Mesendoderm (in vitro differentiated cells): ENCODE results near the gene MOB3B.
A peak's percentile ranks its signal among the peaks of the same experiment; 100 is the strongest.

Experiments
- DNase-seq: peaks from one replicate; pipeline ENCODE4 v3.0.0; 2013
- H2AK5ac ChIP-seq: 2 replicates; pipeline ENCODE4 v1.6.1; 2013; ENCODE audit warnings: low read length, inconsistent platforms
- H2BK120ac ChIP-seq: 2 replicates; pipeline ENCODE4 v1.6.1; 2013; ENCODE audit warnings: low read depth, mild to moderate bottlenecking, low read length, moderate library complexity, mixed read lengths
- H2BK15ac ChIP-seq: replicated peaks from 2 replicates; pipeline ENCODE4 v1.6.1; 2013; ENCODE audit warnings: low read depth, mild to moderate bottlenecking, moderate library complexity
- H2BK5ac ChIP-seq: 2 replicates; pipeline ENCODE4 v1.6.1; 2013; ENCODE audit warnings: low read length, inconsistent platforms
- H3K18ac ChIP-seq: 2 replicates; pipeline ENCODE4 v1.6.1; 2013; ENCODE audit warnings: mild to moderate bottlenecking, low read length, mixed read lengths
- H3K23ac ChIP-seq: one replicate; pipeline ENCODE4 v1.6.1; 2013; ENCODE audit warnings: low read length
- H3K27ac ChIP-seq: 2 replicates; pipeline ENCODE4 v1.5.1; 2013; ENCODE audit warnings: low read depth, mild to moderate bottlenecking, inconsistent platforms, low read length, moderate library complexity
- H3K27me3 ChIP-seq: 2 replicates; pipeline ENCODE4 v1.6.1; 2013; ENCODE audit warnings: low read length, control low read depth, mild to moderate bottlenecking, inconsistent platforms; ENCODE audit not compliant: insufficient read depth, poor library complexity
- H3K36me3 ChIP-seq: 2 replicates; pipeline ENCODE4 v1.6.1; 2013; ENCODE audit warnings: low read length, inconsistent platforms; ENCODE audit not compliant: control insufficient read depth, insufficient read depth
- H3K4ac ChIP-seq: one replicate; pipeline ENCODE4 v1.6.1; 2013; ENCODE audit warnings: low read depth, mild to moderate bottlenecking, low read length, moderate library complexity
- H3K4me1 ChIP-seq: 2 replicates; pipeline ENCODE4 v1.6.1; 2013; ENCODE audit warnings: low read depth, low read length, inconsistent platforms; ENCODE audit not compliant: control insufficient read depth
- H3K4me2 ChIP-seq: 2 replicates; pipeline ENCODE4 v1.6.1; 2013; ENCODE audit warnings: low read length
- H3K4me3 ChIP-seq: 2 replicates; pipeline ENCODE4 v1.5.1; 2013; ENCODE audit warnings: mild to moderate bottlenecking, low read length
- H3K56ac ChIP-seq: one replicate; pipeline ENCODE4 v1.6.1; 2013; ENCODE audit warnings: low read length
- H3K79me1 ChIP-seq: 2 replicates; pipeline ENCODE4 v1.6.1; 2013; ENCODE audit warnings: low read length, inconsistent platforms
- H3K79me2 ChIP-seq: 2 replicates; pipeline ENCODE4 v1.6.1; 2013; ENCODE audit warnings: mild to moderate bottlenecking, low read length; ENCODE audit not compliant: control insufficient read depth, insufficient read depth
- H3K9ac ChIP-seq: 2 replicates; pipeline ENCODE4 v1.6.1; 2013; ENCODE audit warnings: low read length, inconsistent platforms
- H4K5ac ChIP-seq: one replicate; pipeline ENCODE4 v1.6.1; 2013; ENCODE audit warnings: low read length
- H4K8ac ChIP-seq: one replicate; pipeline ENCODE4 v1.6.1; 2013; ENCODE audit warnings: low read depth, mild to moderate bottlenecking, control low read depth, low read length, moderate library complexity
- WGBS: extraction: QIAGEN DNeasy Blood & Tissue Kit; methylation state at CpG from one replicate; pipeline ENCODE4 v1.1.7; 2013; ENCODE audit warnings: low lambda C conversion rate, missing lambda C conversion rate; ENCODE audit not compliant: insufficient coverage; ENCODE audit errors: extremely low coverage; 5-methylcytosine and 5-hydroxymethylcytosine counted together

The MOB3B gene

GRCh38 chr9:27339661-27340284, 189.8 kb downstream of the MOB3B start:
- no peak overlapping the region for H3K27ac ChIP-seq
- no peaks in the 10 kb centered on the region for H3K4me1 ChIP-seq
- H3K4me2 ChIP-seq = no peak overlapping the region
- H4K5ac ChIP-seq = no peak overlapping the region
- H2AK5ac ChIP-seq = no peak overlapping the region
- WGBS = no CpG with 5 or more reads among the region's 11 CpGs
- no peak overlapping the region for H2BK5ac ChIP-seq
- no peak overlapping the region for H4K8ac ChIP-seq
- no peak for DNase-seq
- H3K27me3 ChIP-seq = no peaks in the 10 kb centered on the region
- H2BK120ac ChIP-seq = no peak overlapping the region
- H3K9ac ChIP-seq = no peak overlapping the region
- no peaks in the 10 kb centered on the region for H3K79me2 ChIP-seq
- no peaks in the 10 kb centered on the region for H3K79me1 ChIP-seq
- no peak overlapping the region for H3K4ac ChIP-seq
- no peak overlapping the region for H3K4me3 ChIP-seq
- H3K36me3 ChIP-seq = no peaks in the 10 kb centered on the region
- H3K23ac ChIP-seq = no peak overlapping the region
- no peak overlapping the region for H3K18ac ChIP-seq
- no peak overlapping the region for H3K56ac ChIP-seq
- no peak overlapping the region for H2BK15ac ChIP-seq

- H3K18ac ChIP-seq = no peak overlapping the region
- WGBS = no CpG with 5 or more reads among the region's 9 CpGs
- H3K23ac ChIP-seq = no peak overlapping the region
- no peak overlapping the region for H3K4ac ChIP-seq
- H2BK15ac ChIP-seq = no peak overlapping the region
- H4K5ac ChIP-seq = no peak overlapping the region
- no peak overlapping the region for H2AK5ac ChIP-seq
- H3K9ac ChIP-seq = no peak overlapping the region
- H3K4me2 ChIP-seq = no peak overlapping the region
- no peak overlapping the region for H3K4me3 ChIP-seq
- H3K36me3 ChIP-seq = no peaks in the 10 kb centered on the region
- H3K27ac ChIP-seq = no peak overlapping the region
- no peaks in the 10 kb centered on the region for H3K79me1 ChIP-seq
- H2BK5ac ChIP-seq = no peak overlapping the region
- no peaks in the 10 kb centered on the region for H3K4me1 ChIP-seq
- no peak for DNase-seq
- H4K8ac ChIP-seq = no peak overlapping the region
- no peaks in the 10 kb centered on the region for H3K27me3 ChIP-seq
- no peak overlapping the region for H2BK120ac ChIP-seq
- H3K79me2 ChIP-seq = no peaks in the 10 kb centered on the region
- H3K56ac ChIP-seq = no peak overlapping the region
Observed at GRCh38 chr9:27338527-27338903, 191.1 kb downstream of the MOB3B start.

DNA sequence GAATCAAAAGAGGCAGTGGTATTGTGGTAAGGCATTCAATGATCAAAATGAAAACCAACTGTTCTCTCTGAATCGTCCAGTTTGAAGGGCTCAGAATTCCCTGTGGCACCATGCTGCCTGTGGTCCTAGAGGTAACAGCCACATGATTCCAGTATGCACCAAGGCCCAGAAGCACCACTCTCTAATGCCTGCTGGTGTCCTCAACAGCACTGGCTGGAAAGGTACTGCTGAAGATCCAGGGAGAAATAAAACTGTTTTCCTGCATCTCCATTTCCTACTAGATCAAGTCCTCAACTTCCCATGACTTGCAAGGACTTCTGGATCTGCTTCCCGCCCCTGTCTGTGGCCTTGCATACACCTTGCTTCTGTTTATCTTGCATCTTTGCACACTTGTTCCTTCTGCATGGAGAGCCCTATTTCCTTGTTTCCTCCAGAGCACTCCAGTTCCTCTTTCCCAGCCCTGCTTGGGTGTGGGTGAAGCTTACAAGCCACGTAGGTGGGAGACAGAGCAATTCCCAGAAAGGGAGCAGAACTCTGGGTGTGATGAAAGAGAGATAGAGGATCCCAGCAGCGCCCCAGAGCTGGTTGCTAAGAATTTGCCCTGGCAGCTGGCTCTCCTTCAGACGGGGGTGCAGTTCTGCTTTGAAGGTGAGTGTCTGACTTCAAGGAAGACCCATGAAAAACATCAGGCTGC, 191.6 kb downstream of the MOB3B start:
- H3K79me1 ChIP-seq = no peaks in the 10 kb centered on the region
- no peak overlapping the region for H2BK120ac ChIP-seq
- no peak overlapping the region for H2BK15ac ChIP-seq
- no peak overlapping the region for H2AK5ac ChIP-seq
- no peak overlapping the region for H3K56ac ChIP-seq
- H3K4me2 ChIP-seq = no peak overlapping the region
- no peaks in the 10 kb centered on the region for H3K27me3 ChIP-seq
- no peak overlapping the region for H3K4me3 ChIP-seq
- no peak overlapping the region for H3K4ac ChIP-seq
- H4K5ac ChIP-seq = no peak overlapping the region
- H3K9ac ChIP-seq = no peak overlapping the region
- DNase-seq = no peak
- no peak overlapping the region for H3K18ac ChIP-seq
- no CpG with 5 or more reads among the region's 5 CpGs for WGBS
- H4K8ac ChIP-seq = no peak overlapping the region
- H2BK5ac ChIP-seq = no peak overlapping the region
- H3K27ac ChIP-seq = no peak overlapping the region
- no peaks in the 10 kb centered on the region for H3K4me1 ChIP-seq
- no peaks in the 10 kb centered on the region for H3K79me2 ChIP-seq
- H3K36me3 ChIP-seq = no peaks in the 10 kb centered on the region
- H3K23ac ChIP-seq = no peak overlapping the region

GRCh38 chr9:27337236-27337635, 192.4 kb downstream of the MOB3B start:
- no peak overlapping the region for H2BK5ac ChIP-seq

DNA sequence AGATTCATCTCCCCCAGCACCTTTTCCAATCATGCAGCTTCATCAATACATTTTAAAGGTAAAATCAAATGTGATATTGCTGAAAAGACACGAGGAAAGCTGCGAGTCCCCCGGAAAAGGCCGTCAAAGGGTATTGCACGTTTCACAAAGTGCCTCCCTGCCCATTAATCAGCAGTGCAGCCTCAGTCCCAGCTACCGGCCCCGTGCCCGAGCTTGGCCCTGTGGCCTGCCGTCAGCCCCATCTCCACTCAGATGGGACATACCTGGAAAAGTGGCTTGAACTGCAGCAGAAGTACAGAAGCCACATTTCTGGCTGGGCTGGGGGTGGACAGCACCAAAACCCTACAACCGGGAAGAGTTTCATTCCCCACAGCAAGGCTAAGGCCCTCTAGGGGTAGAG, 192.8 kb downstream of the MOB3B start:
- WGBS = no CpG with 5 or more reads among the region's 10 CpGs
- Histone ChIP-seq H2AK5ac (no peak overlapping the region), H3K4me2 (no peak overlapping the region), H3K27me3 (no peaks in the 10 kb centered on the region), H3K9ac (no peak overlapping the region), H4K5ac (no peak overlapping the region), H3K18ac (no peak overlapping the region), H3K56ac (no peak overlapping the region), H3K4ac (no peak overlapping the region), H2BK120ac (no peak overlapping the region), H3K36me3 (no peaks in the 10 kb centered on the region), H3K79me1 (no peaks in the 10 kb centered on the region), H2BK15ac (no peak overlapping the region), H3K23ac (no peak overlapping the region), H3K79me2 (no peaks in the 10 kb centered on the region), H3K4me1 (no peaks in the 10 kb centered on the region), H3K27ac (no peak overlapping the region), H4K8ac (no peak overlapping the region), H2BK5ac (no peak overlapping the region), H3K4me3 (no peak overlapping the region)
- no peak for DNase-seq

More at GRCh38 chr9:27337236-27337635, 192.4 kb downstream of the MOB3B start:
- H3K9ac ChIP-seq = no peak overlapping the region
- no peak overlapping the region for H2AK5ac ChIP-seq
- no peak overlapping the region for H4K5ac ChIP-seq
- no peaks in the 10 kb centered on the region for H3K4me1 ChIP-seq
- no peak overlapping the region for H3K4me3 ChIP-seq
- H3K79me2 ChIP-seq = no peaks in the 10 kb centered on the region
- H3K23ac ChIP-seq = no peak overlapping the region
- no peak overlapping the region for H3K4me2 ChIP-seq
- DNase-seq = no peak
- no peaks in the 10 kb centered on the region for H3K36me3 ChIP-seq
- no peak overlapping the region for H3K27ac ChIP-seq
- H3K18ac ChIP-seq = no peak overlapping the region
- no CpG with 5 or more reads among the region's 3 CpGs for WGBS
- no peak overlapping the region for H2BK15ac ChIP-seq
- no peak overlapping the region for H3K56ac ChIP-seq
- H2BK120ac ChIP-seq = no peak overlapping the region
- no peaks in the 10 kb centered on the region for H3K79me1 ChIP-seq
- no peak overlapping the region for H3K4ac ChIP-seq
- H3K27me3 ChIP-seq = no peaks in the 10 kb centered on the region
- no peak overlapping the region for H4K8ac ChIP-seq

DNA sequence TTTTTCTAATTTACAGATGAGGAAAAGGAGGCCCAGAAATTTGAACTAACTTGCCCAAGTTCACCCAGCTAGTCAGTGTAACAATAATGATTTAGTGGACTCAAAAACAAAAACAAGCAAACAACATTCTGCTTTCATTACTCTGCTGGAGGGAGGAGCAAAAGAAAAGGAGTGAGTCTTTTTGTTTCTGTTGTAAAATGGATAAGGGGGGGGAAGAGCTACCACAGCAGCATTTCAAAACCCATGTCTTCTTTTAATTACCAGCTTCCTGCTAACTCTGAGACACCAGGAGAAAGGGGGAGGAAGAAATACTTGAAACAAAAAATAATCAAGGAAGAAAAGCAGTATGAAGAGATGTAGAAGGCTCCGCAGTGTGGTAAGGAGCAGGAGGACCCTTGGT, 193.5 kb downstream of the MOB3B start:
- H3K4ac ChIP-seq = no peak overlapping the region
- H4K5ac ChIP-seq = no peak overlapping the region
- no peak overlapping the region for H3K18ac ChIP-seq
- H3K4me3 ChIP-seq = no peak overlapping the region
- no peak overlapping the region for H2BK120ac ChIP-seq
- no peak overlapping the region for H3K9ac ChIP-seq
- no peaks in the 10 kb centered on the region for H3K27me3 ChIP-seq
- H3K4me2 ChIP-seq = no peak overlapping the region
- H3K56ac ChIP-seq = peak overlapping the region; percentile 26
- no peak for DNase-seq
- H2AK5ac ChIP-seq = no peak overlapping the region
- H3K4me1 ChIP-seq = no peaks in the 10 kb centered on the region
- no peak overlapping the region for H4K8ac ChIP-seq
- no CpG with 5 or more reads among the region's 1 CpG for WGBS
- H3K79me1 ChIP-seq = no peaks in the 10 kb centered on the region
- H2BK5ac ChIP-seq = no peak overlapping the region
- no peak overlapping the region for H2BK15ac ChIP-seq
- no peaks in the 10 kb centered on the region for H3K36me3 ChIP-seq
- H3K79me2 ChIP-seq = no peaks in the 10 kb centered on the region
- H3K23ac ChIP-seq = no peak overlapping the region
- no peak overlapping the region for H3K27ac ChIP-seq
